ENCODE results near the gene MPDZ.

DNA sequence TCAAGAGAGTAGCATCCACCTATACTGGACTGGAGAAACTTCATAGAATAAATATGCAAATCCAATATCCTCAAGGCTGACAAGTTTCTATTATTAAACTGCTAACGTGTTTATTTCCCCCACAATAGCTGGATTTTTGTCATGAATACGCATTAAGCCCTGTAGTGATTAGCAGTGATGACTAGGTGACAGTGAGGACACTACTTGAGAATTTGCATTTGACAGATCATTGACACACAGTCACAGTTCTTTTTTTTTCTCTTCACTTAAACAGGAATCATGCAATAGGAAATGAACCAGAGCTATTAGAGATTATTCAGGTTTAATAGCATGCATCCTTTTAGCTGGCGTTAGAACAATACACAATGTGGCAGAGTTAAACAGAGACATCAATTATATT is 35.3 kb downstream of the MPDZ start:
- TF ChIP-seq, protein P1, sequence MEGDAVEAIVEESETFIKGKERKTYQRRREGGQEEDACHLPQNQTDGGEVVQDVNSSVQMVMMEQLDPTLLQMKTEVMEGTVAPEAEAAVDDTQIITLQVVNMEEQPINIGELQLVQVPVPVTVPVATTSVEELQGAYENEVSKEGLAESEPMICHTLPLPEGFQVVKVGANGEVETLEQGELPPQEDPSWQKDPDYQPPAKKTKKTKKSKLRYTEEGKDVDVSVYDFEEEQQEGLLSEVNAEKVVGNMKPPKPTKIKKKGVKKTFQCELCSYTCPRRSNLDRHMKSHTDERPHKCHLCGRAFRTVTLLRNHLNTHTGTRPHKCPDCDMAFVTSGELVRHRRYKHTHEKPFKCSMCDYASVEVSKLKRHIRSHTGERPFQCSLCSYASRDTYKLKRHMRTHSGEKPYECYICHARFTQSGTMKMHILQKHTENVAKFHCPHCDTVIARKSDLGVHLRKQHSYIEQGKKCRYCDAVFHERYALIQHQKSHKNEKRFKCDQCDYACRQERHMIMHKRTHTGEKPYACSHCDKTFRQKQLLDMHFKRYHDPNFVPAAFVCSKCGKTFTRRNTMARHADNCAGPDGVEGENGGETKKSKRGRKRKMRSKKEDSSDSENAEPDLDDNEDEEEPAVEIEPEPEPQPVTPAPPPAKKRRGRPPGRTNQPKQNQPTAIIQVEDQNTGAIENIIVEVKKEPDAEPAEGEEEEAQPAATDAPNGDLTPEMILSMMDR (IDR thresholded peaks at IDR 0.05; ENCODE audit: insufficient read depth, low read depth, low read length), result no peak
- no peak for TF ChIP-seq EZH2 (IDR thresholded peaks at IDR 0.05; ENCODE audit: insufficient read depth, low read length)

Data from astrocyte (in vitro differentiated cells and primary cell).